ENCODE data around the gene CTDSPL2.
"Not testable (repeated sequence)": the region's sequence is repeated elsewhere in the genome, so short reads cannot be mapped to it uniquely, and the experiment has no call there.

Gene CTDSPL2

DNA sequence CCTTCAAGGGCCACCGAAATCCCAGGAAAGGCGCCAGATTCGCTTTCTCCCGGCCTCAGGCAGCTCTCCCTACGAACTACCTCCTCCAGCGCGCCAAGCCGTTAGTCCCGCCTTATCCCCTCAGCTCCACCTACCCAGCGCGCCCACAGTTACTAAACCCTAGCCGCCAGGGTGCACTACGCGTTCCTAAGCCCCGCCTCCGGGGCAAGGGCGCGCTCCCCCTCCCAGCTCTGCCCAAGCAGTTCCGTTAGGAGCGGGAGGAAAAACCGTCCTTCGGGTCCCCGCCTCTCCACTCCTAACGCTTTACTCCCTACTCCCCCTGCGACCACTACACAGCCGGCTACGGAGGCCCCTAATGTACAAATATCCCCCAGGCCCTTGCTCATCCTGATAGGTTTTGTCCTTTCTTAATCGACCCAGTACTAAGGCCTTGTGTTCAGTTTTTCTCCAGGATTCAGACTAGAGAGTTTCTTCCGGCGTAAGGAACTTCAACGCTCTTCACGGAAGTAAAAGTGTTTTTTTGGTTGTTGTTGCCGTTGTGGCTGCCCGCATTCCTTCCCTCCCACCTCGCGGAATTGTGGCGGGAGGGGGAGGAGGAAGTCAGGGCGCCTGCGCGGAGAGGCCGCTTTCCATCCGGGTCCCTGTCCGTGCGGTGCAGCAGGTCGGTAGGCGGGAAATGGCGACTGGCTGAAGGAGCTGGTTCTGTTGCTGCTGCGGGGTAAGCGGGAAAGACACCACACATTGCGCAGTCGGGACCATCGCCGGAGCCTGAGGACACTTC is at the start of gene CTDSPL2:
CTDSPL2 (plus strand) TSS at position 655 of the 781 bp plus-strand sequence. CDS start 31,386 bp downstream, outside the sequence.
- peak; percentile 76 for DNase-seq (ENCODE audit: low spot score)

DNA sequence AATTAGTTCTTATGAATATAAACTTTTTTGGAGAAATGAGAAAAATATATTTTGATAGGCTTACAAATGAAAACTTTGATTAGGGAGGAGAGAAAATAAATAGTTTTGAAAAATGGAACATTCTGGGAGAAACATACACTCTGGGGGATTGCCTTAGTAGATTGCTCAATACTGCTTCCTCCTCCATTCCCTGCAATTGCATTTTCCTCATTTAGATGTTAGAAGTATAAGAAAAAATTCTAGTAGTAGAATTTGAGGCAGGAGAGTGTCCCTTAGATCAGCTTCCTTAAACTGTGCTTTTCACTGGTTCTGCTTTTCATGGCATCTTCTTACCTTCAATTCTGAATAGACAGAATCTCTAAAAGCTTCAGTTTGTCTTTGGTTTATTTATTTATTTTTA is 46.2 kb upstream of the CTDSPL2 start:
- DNase-seq (ENCODE audit: low spot score) = no peak

DNA sequence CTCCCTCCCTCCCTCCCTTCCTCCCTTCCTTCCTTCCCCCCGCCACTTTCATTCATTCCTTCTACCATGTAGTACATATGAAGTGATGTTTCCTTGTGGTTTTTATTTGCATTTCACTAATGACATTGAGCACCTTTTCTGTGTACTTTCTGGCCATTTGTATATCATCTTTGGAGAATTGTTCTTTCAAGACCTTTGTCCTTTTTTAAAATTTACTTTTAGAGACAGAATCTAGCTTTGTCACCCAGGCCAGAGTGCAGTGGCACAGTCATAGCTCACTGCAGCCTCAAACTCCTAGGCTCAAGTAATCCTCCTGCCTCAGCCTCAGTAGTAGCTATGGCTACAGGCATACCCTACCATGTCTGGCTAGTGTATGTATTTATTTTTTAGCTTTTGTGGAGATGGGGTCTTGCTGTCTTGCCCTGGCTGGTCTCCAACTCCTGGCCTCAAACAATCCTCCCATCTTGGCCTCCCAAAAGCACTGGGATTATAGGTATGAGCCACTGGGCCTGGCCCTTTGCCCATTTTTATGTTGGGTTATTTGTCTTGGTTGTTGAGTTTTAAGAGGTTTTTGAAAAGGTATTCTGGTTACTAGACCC is 42.0 kb upstream of the CTDSPL2 start:
- no peak for DNase-seq (ENCODE audit: low spot score)

DNA sequence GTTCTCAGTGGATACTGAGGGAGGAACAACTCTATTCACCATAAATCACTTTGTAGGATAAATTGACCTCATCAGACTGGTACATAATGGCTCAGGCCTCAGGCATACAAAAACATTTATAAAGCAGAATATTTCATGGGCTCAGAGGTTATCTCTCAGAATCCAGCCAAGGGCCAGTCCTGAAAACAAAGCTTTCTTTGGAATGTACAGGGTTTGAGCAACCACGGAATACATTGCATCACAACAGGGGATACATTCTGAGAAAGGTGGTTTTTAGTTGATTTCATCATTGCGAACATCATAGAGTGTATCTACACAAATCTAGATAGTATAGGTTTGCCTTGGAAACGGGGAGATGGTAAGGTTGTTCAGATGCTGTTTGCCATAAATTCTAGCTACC is 33.4 kb upstream of the CTDSPL2 start:
- DNase-seq (ENCODE audit: low spot score) = peak; percentile 20

DNA sequence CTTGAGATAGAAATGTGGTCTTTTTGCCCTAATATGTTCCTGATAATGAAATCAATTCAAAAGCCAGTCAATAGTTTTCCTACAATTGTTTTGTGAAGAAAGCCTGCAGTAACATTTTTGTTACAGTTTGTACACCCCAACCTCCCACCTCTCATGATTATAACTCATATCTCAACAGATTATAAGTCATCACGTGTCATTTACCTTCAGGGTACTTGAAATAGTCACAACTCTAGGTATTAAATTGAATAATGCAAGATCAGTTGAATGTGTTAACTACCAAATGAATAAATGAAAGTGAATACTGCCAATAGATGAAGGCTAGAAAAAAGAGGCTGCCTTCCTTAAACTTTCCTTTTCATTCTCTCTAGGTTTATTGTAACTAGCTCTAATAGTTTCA is 32.9 kb upstream of the CTDSPL2 start:
- DNase-seq (ENCODE audit: low spot score) = no peak

DNA sequence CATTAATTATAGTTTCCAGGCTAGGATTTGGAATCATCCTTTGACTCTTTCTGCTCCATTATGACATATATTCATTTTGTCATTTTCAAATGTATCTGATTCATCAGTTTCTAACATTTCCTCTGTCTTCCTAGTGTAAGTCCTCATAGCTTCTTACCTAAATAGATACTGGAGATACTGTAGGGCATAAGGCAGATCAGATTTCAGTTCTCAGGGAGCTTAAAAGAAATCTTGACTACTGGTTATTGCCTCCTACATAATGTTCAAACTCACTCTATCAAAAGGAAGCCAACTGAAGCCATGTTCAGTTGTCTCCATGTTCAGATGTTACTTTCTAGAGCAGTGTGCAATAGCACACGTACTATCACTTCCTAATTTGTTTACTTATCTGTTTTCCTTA is 29.6 kb upstream of the CTDSPL2 start:
- DNase-seq (ENCODE audit: low spot score) = no peak

DNA sequence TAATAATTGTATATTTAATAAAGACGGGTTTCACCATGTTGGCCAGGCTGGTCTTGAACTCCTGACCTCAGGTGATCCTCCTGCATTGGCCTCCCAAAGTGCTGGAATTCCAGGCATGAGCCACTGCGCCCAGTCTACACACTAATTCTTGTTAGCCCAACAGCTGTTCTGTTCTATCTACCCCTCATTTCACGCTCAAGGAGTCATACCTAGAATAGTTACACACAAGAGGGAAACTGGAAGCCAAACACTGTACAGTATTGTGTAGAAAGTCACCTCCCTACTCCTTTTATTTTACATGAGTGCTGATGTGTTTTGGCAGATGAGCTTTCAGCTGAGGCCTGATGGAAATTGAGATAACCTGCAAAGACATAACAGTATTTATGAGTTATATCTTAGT is 13.4 kb upstream of the CTDSPL2 start:
- no peak for DNase-seq (ENCODE audit: low spot score)

DNA sequence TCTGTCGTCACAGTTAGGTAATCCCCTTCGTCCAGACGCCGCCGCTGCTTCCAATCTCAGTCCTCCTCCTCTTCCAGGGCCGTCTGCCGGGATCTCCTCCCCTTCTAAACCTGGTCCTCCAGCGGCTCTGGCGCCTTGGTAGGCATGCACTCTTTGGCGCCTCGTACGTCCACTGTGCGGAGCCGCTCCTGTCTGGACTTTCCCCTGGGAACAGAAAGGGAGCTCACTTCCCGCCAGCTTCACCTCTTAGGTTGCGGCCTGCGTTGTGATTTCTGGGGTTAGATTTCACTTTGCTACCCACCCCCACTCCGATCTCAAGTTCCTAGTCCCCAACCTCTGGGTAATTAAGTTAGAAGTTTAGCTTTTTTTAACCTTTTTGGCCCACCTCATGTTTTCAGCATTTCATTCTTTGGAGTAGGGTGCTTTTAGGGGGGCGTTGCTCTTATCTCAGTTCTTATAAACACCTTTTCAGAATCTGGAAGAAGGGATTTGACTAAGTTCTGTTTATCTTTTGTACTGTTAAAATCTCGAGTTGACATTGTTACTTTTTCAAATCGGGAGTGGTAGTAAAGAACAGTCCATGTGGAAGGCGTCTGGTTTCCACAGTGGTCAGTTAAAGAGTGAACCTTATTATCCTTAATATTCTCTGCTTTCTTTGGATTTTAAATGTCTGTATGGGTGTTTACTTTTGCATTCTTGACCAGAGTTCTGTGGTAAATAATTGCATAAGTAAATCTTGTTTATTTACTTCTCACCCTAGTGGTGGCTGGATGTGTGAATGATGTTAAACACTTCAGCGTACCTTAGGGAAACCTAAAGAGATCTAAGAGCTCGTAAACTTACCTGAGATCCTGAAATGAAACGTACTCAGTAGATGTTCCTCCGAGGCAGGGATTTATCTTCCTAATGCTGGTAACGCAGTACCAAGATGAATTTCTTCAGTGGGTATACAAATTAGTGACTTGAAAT is 611 bp downstream of the CTDSPL2 start:
- no peak for DNase-seq (ENCODE audit: low spot score)

DNA sequence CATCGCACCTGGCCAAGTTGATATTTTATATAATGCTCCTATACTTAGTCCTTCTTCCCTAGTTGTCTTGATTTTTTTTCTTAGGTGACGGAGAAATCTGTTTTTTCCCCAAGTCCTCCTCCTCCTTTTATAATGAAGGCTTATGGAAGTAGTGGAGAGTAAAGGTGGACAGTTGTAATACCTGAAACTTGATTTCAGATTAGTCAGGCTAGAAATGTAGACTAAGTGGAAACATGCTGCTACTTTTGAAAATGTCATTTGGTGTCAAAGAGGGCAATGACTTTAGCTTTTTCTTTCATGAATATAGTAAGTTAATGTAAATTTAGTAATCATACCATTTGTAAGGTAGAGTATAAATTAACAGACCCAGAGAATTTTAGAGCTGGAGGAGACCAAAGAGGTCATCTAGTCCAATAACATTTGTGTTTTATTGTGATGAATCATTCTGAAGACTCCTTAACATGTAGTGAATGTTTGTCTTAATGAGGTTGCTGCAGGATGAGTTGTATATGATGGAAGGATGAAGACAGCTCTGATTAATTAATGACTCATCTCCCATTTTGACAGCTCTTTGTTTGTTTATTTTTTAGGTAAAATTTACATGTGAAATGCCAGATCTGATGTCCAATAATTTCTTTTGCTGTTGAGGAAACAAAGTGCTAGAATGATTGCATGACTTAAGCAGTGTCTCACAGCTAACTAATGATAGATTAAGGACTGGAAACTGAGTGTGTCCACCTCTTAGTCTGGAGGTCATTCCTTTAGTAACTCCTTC is 8.7 kb downstream of the CTDSPL2 start:
- no peak for DNase-seq (ENCODE audit: low spot score)

DNA sequence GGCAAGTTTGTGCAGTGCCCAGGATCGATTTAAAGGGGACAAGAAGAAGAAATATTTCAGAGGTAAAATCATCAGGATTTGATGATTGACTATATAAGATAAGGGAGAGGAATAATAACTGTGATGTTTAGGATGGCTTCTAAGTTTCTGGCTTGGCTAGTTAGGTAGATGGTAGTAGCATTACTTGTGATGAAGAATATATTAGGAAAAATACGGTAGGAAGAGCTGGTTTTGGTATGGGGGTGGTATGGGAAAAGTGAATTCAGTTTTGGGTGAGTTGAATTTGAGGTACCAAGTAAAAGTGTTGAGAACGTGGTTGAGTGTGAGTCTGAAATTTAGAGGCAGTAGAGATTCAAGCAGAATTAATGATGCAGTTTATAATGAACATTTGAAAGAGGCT is 11.0 kb downstream of the CTDSPL2 start:
- no peak for DNase-seq (ENCODE audit: low spot score)

DNA sequence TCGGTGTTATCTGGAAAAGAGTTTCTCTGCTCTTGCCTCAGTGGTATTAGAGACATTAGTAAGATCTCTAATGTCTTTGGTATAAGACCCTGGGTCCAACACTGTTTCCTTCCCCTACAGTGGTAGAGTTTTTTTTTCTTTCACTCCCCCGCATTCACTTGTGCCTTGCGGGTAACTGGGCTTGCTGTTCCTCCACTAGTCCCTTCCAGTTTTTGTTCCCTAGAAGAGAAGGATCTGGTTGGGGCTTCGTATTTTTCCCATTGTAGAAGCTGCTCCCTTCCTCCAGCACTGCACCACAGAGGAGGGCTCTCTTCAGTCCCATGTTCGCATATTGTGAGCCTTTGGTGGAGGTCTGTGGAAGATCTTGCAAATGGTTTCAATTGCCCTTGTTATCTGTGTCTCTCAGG is 13.7 kb downstream of the CTDSPL2 start:
- DNase-seq (ENCODE audit: low spot score) = no peak

DNA sequence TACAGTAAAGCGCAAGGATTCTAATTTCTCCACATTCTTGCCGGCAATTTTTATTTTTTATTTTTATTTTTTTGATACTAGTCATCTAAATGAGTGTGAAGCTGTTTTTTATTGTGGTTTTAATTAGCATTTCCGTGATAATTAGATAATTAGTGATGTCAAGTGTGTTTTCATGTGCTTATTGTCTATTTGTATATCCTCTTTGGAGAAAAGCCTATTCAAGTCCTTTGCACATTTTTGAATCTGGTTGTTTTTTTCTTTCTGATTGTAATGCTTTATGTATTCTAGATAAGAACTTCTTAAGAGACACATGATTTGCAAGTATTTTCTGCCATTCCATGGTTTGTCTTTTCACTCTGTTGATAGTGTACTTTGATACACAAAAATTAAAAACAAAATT is 16.1 kb downstream of the CTDSPL2 start:
- no peak for DNase-seq (ENCODE audit: low spot score)

DNA sequence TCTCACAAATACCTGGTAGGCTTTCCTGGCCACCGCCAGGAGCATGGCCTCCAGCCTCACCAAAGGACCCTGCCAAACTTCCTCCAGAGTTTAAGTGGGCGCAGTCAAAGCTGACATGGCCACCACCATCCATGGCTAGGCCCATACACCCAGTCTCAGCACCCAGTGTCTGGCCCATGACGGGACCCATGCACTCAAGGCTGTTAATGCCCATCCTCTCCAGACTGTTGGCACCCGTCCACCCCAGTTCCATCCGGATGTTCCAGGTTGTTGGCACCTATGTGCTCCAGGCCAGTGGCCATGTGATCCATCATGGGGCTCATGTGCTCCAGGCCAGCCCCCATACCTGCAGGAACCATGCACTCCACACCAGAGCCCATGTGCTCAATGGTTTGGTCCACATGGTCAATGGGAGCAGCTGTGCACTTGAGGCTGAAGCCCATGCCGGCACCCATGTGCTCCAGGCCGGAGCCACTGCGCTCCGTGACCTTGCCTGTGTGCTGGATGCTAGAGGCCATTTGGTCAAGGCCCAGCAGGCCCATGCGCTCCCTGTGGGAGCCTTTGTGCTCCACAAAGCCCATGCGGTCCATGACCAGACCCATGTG is 20.4 kb downstream of the CTDSPL2 start:
- DNase-seq (ENCODE audit: low spot score) = no peak

DNA sequence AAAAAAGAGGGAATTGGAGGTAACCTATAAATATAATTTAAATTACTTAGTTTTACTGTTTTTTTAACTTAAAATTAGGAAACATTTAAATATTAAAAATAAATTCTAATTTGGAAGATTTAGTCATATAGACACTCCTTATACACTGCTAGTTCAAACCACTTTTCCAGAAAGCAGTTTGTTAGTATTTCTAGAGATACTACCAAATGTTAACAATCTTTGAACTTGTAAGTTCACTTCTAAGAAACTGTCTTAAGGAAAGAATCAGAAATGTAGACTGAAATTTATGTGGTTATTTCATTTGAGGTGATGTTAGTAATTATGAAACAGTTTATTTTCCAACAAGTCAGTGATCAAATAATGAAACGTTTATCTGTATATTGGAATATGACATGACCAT is 22.7 kb downstream of the CTDSPL2 start:
- DNase-seq (ENCODE audit: low spot score) = no peak

DNA sequence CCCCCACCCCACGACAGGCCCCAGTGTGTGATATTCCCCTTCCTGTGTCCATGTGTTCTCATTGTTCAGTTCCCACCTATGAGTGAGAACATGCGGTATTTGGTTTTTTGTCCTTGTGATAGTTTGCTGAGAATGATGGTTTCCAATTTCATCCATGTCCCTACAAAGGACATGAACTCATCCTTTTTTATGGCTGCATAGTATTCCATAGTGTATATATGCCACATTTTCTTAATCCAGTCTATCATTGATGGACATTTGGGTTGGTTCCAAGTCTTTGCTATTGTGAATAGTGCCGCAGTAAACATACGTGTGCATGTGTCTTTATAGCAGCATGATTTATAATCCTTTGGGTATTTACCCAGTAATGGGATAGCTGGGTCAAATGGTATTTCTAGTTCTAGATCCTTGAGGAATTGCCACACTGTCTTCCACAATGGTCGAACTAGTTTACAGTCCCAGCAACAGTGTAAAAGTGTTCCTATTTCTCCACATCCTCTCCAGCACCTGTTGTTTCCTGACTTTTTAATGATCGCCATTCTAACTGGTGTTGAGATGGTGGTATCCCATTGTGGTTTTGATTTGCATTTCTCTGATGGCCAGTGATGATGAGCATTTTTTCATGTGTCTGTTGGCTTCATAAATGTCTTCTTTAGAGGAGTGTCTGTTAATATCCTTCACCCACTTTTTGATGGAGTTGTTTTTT is 26.3 kb downstream of the CTDSPL2 start:
- not testable (repeated sequence) for DNase-seq (ENCODE audit: low spot score)

DNA sequence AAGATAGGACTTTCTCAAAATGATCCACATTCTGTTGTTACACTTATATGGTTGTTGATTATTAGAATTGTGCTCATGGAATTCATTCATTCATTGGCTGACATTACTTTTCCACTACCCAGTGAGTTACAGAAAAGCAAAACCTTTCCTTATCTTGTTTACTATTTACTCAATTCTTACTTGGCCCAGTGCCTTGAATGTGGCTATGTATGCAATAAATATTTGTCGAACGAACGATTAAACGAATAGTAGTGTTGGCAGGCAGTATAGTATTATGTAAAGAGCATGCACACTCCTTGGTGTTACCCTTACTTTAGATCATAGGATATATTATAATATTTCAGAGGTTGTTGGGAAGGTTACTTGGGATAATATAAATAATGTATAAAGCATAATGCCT is 31.0 kb downstream of the CTDSPL2 start:
- no peak for DNase-seq (ENCODE audit: low spot score)

DNA sequence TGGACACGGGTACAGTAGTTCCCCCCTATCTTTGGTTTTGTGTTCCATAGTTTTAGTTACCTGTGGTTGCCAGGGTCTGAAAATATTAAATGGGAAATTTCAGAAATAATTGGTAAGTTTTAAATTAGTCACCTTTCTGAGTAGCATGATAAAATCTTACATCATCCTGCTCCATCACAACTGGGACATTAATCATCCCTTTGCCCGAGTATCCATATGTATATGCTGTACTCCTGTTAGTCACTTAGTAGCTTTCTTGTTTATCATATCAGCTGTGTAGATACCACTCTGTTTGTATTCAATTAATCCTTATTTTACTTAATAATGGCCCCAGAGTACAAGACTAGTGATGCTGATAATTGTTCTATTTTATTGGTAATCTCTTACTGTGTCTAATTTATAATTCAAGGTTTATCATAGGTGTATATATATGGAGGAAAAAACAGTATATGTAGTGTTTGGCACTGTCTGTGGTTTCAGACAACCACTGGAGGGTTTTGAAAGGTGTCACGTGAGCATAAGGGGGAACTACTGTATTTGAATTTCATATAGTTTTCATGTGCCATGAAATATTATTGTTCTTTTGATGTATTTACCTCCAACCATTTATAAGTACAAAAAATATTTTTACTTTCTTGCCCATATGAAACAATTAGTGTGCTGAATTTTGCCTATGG is 41.4 kb downstream of the CTDSPL2 start:
- no peak for DNase-seq (ENCODE audit: low spot score)

DNA sequence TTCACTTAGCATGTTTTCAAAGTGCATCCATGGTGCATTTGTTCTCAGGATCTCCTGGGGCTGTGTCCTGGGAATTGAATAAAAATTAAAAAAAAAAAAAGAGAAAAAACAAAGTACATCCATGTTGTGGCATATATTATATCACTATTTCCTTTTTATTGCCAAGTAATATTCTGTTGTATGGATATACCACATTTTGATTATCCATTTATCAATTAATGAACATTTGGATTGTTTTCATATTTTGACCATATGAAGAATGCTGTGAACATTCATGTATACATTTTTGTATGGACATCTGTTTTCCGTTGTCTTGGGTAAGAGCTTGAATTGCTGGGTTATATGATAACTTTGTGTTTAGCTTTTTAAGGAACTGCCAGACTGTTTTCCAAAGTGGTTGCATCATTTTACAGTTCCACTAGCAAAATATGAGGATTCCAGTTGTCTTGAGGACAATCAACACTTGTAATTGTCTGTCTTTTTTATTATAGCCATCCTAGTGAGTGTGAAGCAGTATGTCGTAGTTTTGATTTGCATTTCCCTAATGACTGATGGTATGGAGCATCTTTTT is 44.5 kb downstream of the CTDSPL2 start:
- no peak for DNase-seq (ENCODE audit: low spot score)

DNA sequence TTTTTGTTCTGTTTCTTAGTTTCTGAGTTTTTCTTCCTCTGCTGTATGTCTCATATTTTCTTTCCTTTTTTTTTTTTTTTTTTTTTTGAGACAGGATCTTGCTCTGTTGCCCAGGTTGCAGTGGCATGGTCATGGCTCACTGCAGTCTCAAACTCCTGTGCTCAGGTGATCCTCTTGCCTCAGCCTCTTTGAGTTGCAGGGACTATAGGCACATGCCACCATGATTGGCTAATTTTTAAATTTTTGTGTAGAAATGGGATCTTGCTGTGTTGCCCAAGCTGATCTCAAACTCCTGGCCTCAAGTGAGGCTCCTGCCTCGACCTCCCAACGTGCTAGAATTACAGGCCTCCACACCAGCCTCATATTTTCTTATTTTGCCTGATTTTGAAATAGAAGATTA is 51.9 kb downstream of the CTDSPL2 start:
- DNase-seq (ENCODE audit: low spot score) = no peak

DNA sequence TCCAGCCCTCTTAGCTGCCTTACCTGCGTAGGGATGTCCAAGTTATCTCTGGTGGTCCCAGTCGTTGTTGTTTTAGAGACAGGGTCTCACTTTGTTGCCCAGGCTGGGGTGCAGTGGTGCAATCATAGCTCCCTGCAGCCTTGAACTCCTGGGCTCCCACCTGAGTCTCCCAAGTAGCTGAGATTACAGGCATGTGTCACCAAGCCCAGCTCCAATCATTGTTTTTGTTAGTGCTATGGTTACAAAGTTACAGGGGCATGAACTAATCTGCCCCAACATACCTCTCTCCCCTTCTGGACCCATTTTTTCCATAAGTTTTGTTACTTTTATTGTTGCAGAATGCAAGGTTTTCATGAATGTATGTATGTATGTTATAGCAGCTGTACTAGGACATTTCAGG is 54.7 kb downstream of the CTDSPL2 start:
- DNase-seq (ENCODE audit: low spot score) = no peak

Data from HuH-7 (cell line).